GM19463 (cell line): ENCODE data around the gene SLX4IP.

ENCODE experiments used
- ATAC-seq: cut with Tn5 transposase; IDR thresholded peaks from one replicate; pipeline ENCODE4 v1.9.1; 2021; ENCODE audit warnings: mild to moderate bottlenecking, moderate library complexity; ENCODE audit not compliant: unreplicated experiment

The SLX4IP gene

DNA sequence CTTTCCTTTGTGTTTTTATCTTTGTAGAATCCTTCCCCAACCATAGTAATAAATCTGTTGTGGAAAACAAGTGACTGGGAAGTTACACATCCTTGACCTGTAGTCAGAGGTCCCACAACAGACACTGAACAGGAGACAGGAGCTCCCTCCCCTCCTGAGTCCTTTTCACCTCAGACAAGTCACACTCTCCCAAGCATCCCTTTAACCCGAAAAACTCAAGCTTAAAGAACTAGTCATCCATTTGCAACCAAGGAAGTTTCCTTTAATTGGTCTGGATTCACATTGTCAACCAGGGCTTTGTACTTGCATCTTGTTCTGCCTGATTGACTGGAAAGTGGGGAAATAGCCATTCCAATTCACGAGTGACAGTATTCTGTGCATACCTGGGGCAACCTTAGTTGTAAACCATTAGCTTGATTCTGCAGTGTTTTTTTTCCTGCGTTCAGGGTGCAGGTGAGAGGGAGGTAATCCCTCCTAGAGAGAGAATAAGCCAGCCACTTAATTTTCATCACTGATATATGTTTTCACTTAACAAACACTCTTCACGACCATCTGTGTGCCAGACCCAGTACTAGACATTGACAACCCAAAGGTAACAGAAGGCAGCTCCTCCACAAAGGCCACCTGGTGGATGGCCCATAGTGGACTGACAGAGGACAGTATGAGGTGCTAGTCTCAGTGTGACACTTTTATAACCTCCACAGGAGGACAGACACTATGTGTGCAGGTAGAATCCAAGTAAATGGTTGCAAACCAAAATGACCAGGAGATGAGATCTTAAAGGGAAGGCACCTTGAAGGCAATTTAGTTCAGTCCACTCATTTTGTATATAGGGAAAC is 112.4 kb downstream of the SLX4IP start:
- no peak for ATAC-seq

DNA sequence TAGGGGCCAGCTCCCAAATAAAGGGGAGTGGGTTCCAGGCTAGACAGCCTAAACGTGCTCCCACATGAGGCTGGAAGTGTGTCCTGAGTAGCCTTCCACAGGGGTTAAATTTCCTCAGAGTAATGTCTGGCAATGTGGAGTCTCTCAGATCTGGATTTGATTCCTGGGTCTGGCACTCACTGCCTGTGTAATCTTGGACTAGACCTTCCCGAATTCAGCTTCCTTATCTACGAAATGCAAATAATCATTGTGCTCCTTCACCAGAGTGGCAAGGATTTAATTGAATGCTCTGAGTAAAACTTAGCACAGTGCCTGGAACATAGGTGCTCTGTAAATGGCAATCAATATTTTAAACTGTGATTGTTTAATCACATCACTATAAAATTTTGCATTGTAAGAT is 114.4 kb downstream of the SLX4IP start:
- ATAC-seq: no peak

DNA sequence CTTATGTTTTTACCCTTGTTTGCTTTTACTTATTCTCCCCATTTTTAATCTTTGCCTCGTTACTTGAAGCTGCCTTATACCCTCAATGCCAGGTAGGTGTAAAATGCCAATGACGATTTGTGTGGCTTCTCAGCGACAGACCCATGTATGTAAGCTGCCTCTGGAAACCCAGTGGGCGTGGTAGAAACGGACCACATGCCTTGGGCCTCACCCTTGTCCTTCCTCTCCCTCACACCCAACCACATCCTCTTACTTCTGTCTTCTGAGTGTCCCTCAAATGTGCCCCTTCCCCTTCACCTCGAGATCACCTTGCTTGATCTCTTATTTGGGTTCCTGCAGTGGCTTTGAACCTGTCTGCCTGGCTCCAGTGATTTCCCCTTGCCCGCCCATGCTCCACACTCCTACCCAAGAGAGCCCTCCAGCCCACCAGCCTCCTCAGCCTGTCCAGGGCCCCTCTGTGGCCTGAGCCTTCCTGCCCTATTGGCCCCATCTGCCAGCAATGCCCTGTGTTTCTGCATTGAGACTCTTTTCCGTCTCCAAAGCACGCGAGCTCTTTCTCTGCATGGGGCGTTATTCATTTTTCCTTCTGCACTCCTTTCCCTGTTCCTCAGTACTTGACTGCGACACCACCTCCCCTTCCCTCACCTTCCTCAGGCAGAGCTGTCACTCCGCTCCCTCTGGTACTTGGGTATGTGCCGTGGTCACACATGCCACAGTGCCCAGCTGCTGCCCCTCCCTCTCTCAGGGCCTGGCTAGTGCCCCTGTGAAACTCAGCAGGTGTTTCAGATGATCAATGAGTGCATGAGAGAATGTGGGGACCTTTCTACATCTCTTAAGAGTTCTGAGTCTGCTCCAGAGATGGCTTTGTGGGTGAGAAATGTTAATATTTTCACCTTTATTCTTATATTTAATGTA is 115.4 kb downstream of the SLX4IP start:
- ATAC-seq: no peak

DNA sequence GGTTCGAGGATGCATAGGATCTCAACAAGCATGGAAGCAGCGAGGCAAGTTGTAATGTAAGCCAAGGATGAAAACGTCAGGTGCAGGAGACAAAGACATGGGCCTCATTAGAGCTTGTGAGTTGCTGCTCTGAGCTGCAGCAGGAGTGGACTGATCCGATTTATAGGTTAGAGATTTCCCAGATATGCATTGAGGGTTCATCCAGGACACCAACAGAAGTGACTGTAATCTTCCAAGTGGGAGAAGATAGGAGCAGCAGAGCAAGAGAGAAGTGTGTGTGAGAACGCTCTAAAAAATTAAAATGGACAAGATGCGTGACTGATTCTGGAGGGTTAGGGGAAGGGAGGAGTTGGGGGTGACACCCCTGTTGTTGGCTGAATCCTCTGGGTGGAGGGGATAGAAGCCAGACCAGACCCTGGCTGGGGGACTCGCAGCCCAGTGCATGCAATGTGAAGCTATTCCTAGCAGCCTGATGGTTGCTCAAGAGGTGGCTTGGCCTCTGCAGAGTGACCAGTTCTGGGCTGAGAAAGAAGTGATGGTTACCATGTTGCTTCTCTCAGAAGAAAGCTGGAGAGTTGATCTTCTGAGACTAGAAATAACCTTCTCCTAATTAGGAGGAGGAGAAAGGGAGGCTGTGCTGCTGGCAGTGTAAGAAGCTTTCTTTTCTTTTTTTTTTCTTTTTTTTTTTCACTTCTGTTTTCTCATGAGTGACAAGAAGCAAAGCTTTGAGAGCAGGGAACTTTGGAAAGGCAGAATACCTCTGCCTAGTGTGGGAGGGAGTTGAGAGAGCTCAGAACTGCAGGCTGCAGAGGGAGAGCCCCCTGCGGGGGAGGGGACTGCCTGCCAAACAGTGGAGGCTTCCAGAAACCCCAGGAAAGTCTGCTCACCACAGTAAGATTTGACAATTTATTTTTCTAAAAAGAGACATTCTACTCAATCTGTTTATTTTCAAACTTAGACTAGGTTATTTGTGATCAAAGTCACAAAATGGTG is 116.9 kb downstream of the SLX4IP start:
- ATAC-seq: peak; percentile 69

DNA sequence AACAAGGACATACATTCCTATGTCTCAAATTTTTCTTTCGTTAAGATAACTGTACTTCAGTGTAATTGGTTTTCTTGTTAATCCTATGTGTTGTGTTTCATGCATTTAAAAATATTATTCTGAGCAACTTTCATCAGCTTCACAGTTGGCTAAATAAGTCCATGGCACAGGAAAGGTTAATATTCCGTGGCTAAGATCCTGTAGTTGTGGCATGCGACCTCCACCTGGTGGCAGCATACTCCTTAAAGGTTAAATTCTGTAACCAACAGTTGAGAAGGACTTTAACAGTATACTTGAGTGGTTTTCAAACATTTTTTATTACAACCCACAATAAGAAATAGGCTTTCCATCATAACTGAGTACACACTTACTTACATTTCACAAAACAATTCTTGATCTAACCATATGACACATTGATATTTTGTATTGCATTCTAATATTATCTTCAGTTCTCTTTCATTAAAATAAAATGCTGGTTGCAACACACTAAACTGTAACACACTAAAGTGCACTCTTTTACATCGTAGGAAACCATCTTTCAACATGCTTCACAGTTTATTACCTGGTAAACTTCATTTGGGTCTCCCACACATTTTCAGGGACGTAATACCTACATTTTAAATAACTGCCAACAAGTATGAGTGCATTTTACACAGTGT is 118.3 kb downstream of the SLX4IP start:
- peak; percentile 48 for ATAC-seq

DNA sequence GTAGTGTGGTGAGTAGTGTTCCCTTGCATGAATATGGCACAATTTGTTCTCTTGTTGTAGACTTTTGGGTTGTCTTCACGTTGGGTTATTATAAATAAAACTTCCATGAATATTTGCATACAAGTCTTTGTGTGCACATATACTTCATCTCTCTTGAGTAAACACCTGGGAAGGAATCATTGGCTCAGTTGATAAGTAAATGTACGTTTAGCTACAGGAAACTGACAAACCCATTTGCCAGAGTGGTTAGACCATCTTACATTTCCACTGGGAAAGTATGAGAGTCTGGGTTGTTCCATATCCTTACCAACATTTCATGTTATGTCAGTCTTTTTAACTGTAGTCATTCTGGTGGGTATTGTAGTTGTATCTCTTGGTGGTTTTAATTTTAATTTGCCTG is 119.2 kb downstream of the SLX4IP start:
- no peak for ATAC-seq

DNA sequence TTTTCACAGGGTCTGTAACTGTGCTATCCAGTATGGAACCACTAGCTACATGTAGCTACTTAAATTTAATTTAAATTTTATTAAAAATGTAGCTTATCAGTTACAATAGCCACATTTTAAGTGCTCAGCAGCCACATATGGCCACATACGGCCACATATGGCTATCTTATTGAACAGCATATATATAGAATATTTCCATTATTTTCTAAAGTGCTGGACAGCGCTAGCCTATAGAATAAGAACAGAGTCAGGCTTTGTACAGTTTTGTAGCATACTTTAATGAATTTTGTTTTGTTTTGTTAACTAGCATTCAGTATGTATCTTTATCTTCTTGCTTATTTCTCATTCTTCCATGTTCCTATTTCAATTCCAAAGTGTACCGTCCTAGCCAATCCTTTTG is 120.3 kb downstream of the SLX4IP start:
- ATAC-seq: no peak

DNA sequence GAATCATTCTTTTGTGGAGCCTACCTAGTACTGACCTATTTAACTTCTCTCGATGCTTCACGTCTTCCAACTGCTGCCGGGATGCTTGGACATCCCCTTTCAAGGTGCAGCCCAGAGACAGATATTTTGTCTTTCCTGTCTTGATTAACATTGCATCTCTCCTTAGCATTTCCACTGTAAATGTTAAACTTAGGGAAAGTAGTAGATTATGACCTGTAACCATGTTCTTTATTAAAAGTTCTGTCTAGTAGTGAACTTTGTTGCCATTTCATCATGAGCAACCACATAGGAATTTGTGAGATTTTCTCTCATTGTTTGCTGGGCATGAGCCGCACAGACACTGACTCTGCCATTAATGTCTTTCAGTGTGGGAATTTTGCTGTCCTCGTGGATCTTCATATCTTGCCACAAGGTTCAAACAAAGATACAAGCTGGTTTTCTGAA is 120.8 kb downstream of the SLX4IP start:
- ATAC-seq: no peak

DNA sequence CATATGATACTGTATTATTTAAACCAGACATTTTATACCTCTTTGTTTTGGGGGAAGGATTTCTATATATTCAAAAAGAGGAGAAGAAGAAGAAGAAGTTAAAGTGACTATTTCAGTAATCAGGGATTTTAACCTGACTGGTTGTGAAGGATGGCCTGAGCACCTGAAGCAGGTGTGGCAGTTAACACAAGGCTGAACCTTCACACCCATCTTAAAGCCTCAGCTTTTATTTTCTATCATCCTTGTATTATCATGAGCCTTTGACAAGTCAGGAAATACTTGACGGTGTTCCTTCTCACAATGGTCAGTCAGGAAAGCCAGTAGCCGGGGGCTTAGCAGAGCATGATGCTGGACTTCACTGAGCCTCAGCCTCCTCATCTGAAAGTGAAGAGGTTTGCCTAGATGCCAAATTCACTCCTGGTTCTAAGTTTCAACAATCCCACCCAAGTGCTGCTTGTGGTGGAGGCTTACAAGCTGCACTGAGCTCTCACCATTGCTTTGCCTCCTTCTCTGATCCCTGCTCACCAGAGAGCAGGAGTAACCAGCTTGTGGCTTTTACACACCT is 121.5 kb downstream of the SLX4IP start:
- no peak for ATAC-seq

DNA sequence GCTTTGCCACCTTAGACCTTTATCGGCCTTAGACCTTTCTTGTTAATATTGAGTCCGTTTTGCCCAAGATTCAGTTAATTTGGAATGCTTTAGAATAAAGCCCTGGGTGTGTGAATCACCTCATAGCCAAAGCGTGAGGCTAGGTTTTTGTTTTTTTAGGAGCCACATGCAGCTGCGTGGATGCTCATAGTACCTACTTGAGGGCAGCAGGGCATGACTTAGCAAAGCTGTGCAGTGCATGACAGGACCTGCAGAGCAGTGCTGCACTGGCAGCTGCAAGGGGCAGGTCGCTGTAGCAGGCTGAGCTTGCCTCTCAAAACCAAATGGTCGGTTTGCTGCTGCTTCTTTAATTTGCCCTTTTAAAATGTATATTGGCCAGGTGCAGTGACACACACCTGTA is 122.6 kb downstream of the SLX4IP start:
- no peak for ATAC-seq

DNA sequence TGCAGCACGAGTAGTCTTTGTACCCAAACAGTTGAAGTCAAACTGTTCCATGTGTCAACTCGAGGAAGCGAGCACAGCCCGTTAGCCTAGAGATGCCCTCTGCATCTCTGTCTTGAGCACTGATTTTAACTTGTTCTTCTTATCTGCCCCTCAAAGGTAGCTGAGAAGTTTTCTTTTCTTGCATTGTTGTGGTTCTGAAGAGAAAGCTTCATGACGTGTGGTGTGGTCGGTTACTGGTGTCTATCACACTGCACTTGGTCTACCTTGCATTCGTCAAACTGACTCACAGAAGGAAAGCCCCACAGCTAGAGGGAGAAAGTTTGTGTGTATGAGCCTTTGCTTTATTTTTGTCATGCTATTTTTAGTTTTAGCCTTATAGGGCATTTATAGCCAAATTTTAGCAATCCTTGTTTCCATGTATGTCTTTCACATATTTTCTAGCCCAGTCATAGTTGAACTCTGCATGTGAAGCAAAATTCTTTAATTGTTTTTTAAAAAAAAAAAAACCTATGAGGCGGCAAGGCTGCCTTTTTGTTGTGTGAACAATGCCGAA is 123.6 kb downstream of the SLX4IP start:
- peak; percentile 98 for ATAC-seq

DNA sequence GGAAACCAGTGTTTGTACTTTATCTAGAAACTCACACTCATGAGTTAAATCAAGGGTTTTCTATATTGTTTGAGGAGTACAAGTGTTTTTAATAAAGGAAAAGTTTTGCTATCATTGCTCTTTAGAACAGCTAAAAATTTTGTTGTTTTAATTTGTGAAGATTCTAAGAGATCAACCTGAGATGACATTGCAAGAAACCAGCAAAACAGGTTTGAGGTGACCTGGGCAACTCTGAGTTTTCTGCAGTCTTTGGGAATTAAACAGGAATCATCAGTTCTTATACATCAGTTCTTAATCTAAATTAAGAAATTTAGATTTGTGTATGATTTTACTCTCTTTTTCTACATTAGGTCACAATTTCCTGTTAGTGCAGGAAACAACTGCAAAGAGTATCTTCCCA is 124.2 kb downstream of the SLX4IP start:
- no peak for ATAC-seq

DNA sequence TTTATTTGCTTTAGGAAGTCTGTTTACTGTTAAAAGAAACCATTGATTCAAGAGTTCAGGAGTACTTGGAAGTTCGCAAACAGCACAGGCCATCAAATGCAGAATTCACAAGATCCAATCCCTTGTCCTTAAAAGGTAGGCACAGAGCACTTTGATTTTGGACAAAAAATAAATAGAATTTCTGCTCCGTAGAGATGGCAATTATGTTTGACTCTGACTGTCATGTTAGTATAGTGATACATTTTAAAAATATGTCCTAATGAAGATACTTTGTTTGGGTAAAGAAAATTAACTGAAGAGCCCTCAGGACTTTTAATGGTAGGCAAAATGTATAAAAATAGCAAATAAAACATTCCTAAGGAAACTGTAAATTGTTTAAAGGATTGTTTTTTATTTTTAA is 125.6 kb downstream of the SLX4IP start:
- no peak for ATAC-seq

DNA sequence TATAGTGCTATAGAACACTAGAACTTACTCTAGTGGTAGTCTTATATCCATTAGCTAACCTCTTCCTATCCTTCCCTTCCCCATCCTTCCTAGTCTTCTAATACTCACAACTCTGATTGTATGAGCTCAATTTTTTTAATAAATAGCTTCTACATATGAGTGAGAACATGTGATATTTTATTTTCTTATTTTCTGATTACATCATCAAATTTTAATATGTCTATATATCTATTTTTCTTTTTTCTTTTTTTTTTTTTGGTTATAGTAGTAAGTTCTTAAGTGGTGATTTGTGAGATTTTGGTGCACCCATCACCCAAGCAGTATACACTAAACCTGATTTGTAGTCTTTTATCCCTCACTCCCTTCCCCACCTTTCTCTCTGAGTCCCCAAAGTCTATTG is 126.2 kb downstream of the SLX4IP start:
- ATAC-seq: no peak

DNA sequence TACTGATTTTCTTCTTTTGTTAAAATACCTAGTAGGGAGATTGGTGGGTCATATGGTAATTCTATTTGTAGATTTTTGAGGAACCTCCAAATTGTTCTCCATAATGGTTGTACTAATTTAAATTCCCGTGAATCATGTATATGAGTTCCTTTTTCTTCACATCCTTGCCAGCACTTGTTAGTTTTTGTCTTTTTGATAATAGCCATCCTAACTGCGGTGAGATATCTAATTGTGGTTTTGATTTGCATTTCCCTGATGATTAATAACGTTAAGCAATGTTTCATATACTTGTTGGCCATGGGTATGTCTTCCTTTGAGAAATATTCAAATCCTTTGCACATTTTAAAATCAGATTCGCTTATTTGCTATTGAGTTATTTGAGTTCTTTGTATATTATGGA is 127.8 kb downstream of the SLX4IP start:
- no peak for ATAC-seq

DNA sequence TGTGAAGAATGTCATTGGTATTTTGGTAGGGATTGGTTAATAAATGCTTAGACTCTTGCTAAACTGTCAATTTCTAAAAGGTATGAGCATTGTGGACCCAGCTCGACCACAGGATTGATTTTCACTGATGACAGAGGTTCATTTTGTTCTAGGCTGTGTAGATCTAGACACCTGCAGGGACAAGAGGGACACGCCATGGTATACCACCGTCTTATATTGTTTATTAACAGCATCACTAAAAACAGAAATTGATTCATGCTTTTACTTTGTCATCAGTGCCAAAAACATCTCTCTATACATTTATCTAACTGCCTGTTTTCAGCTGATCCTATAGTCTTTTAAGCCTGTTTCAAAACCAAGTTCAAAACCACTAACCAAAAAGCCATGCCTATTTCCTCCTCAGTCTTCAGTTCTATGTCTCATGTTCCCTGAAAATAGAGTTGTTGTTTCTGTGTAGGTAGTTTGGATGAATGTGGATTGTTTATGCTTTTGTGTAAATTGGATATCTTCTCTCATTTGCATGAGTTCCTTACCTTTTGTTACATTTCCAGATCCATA is 128.9 kb downstream of the SLX4IP start:
- no peak for ATAC-seq

DNA sequence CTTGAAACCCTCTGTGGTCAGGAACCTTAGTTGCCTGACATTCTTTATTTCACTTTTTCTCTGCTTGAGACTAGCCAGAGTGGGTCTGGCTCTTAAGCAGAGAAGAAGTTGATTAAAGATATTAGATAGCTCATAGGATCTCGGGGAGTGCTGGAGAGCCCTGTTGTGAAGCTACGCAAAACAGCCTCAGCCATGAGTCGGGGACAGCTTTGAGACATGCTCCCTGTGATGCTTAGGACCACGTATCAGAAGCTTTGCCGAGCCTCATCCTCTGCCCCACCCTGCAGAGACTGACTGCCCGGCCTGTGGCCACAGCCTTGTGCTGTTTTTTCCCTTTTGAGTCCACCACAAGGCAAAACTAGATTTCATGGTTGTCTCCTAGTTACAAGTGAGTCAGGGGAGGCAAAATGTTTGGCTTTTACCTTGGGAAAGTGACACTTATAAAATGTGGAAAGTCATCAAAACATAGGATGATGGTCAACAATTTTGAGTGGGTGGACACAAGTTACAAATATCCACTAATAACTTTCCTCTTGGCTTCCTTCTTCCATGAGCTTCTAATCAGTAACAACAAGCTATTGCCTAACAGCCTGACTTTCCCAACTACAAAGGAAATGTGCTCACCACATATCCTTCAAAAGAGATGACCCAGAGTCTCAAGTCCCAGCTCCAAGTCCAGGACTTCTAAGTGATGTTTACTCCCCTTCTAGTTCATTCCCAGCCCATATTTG is 130.3 kb downstream of the SLX4IP start:
- ATAC-seq: no peak
